ENCODE measurements around the gene SCN5A.

Gene SCN5A

GRCh38 chr3:38649500-38650247 lies at the start of gene SCN5A:
SCN5A (minus strand) TSS chr3:38649687; CDS start chr3:38633307, 16,380 bp downstream.
- peak; percentile 39 for DNase-seq (ENCODE audit: low spot score)

DNA sequence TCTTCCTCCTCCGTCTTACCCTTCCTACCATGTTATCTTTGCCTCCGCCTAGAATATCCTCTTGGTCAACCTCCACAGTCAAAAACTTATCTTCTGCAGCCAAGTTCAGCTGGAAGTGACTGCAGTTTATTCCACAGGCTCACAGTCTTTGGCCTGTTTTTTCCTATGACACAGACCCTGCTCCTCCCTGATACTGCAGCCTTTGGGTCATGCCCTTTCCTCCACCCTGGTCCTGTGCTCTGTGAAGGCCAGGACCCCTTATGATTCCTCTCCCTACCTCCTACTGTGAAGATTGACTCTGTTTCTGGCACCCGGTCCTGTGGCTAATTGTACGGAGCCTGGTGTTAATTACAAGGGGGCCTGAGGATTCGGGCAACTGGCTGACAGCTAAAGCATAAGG lies 49.3 kb upstream of the SCN5A start:
- no peak for DNase-seq (ENCODE audit: low spot score)

- DNase-seq (ENCODE audit: low spot score), result no peak
These were observed 48.6 kb upstream of the SCN5A start for GRCh38 chr3:38698061-38698460.

DNA sequence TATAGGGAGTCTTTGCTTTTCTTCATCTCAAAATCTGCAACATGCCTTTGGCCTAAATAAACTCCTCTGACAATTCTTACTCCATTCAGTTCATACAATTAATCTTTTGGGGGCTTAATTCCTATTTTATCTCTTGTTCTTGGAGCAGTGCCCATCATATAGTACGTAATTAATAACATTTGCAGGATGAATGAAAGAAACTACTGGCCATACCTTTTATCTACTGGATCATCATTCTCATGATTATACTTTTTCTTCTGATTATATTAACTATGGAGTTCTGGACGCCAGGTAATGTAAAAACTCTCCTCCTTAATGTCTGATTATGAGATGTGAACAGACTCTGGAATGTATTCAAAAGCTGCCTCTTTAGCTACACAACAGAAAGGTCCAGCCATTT lies 46.5 kb upstream of the SCN5A start:
- no peak for DNase-seq (ENCODE audit: low spot score)

- no peak for DNase-seq (ENCODE audit: low spot score)
These were observed 40.7 kb upstream of the SCN5A start for GRCh38 chr3:38690185-38690584.

GRCh38 chr3:38689774-38690173 lies 40.3 kb upstream of the SCN5A start:
- DNase-seq (ENCODE audit: low spot score), result no peak

GRCh38 chr3:38689346-38689745 lies 39.9 kb upstream of the SCN5A start:
- no peak for DNase-seq (ENCODE audit: low spot score)

DNA sequence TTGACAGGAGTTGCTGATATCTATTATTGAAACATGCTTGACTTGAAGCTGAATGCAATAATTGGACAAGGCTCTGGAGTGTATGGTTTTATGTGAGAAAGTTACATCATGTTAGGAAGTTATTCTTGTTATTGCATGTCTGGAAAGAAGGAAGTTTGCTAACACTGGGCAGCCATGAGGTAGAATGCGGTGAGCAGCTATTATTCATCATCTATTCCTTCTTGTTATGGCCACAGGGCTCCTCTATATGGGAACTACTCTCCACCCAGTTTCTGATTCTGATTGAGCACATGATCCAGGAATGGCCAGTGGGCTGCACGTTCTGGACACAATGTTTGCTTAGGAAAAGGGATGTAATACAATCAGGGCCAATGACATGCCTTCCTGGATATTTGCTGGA lies 37.8 kb upstream of the SCN5A start:
- DNase-seq (ENCODE audit: low spot score), result no peak

GRCh38 chr3:38684546-38684945 lies 35.1 kb upstream of the SCN5A start:
- DNase-seq (ENCODE audit: low spot score), result no peak

DNA sequence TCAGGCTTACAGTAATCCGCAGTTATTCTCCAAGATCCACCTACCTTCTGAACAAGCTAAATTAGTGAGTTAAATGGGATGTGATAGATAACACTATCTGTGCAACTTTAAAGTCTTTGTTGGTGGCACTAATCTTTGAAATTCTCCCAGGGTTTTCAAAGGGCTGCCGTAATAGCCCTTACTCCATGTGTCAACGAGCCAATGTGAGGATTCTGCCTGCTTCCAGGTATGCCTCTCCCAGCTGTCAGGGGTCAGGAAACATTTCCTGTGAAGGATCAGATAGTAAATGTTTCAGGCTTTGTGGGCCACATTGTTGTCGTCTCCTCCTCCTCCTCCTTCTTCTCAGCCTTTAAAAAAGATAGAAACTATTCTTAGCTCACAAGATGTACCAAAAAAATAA lies 20.2 kb upstream of the SCN5A start:
- DNase-seq (ENCODE audit: low spot score), result no peak

GRCh38 chr3:38662544-38662943 lies 13.1 kb upstream of the SCN5A start:
- no peak for DNase-seq (ENCODE audit: low spot score)

GRCh38 chr3:38658841-38659240 lies 9.4 kb upstream of the SCN5A start:
- no peak for DNase-seq (ENCODE audit: low spot score)

DNA sequence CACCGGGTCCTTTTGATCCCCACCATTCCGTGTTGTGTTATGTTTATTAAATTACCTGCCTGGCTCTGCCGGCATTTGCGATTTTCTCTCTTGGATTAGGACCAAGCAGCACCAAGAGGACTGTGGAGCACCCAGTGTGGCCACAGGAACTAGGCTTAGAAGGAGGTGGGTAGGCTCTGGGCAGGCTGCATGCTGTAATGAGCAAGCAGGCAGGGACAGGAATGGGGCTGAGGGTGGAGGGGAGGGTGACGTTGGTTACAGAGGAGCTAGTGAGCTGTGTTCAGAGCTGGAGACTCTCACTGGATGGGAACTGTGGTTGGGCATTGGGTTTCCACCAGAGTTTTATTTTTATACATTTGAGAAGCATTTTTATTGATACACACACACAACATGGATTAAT lies 7.9 kb upstream of the SCN5A start:
- no peak for DNase-seq (ENCODE audit: low spot score)

DNA sequence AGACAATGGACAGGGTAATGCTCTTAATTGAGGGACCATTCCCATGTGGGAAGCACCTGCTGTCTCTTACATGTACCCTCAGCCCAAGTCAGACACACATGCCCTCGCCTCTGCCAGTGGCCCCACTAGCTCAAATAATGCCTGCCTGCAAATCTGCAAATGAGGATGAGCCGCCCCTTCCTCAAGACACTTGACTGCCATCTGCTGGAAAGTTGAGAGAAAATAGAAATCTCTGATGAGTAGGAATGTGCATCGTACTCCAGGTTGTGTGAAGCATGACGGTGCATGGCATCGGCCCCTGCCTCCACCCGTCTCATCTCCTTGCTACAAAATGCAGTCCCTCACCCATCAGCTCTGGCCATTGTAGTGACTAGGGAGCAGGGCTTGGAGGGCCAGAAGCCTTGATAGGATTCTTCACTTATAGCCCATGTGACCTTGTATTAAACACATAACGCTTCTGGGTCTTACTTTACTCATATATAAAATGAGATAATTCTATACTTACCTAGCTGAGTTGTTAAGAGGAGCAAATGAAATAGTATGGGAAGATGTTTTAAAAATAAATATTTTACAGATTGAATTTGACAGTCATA lies 6.3 kb upstream of the SCN5A start:
- DNase-seq (ENCODE audit: low spot score), result peak; percentile 42

GRCh38 chr3:38653685-38654537 lies 4.4 kb upstream of the SCN5A start:
- no peak for DNase-seq (ENCODE audit: low spot score)

- DNase-seq (ENCODE audit: low spot score), result no peak
These were observed 3.4 kb upstream of the SCN5A start for GRCh38 chr3:38652934-38653333.

GRCh38 chr3:38651153-38651789 lies 1.8 kb upstream of the SCN5A start:
- peak; percentile 77 for DNase-seq (ENCODE audit: low spot score)

DNA sequence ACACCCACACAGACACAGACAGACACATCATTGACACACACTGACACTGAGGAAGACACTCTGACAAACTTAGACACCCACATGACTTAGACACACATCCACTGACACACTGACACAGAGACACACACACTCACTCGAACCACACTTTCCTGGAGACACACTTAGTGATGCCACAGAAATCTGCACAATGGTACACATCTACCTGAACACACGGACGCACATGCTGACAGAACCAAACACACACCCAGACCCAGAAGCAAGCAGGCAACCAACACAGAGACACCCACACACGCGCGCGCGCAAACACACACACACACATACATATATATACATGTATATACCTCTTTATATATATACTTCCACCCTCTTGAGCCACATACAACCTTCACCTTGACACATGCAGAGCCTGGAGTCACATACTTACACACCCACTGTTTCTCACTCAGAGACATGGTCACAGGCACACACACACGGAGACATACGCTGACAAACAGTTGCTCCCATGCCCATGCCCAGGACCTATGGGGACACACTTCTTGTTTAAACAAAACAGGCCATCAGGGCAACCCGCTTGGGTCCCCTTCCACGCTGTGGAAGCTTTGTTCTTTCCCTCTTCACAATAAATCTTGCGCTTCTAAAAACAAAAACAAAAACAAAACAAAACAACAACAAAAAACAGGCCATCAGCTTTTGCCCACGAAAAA lies 913 bp upstream of the SCN5A start:
- DNase-seq (ENCODE audit: low spot score), result peak; percentile 6

GRCh38 chr3:38648659-38649499 lies 608 bp downstream of the SCN5A start:
- no peak for DNase-seq (ENCODE audit: low spot score)

DNA sequence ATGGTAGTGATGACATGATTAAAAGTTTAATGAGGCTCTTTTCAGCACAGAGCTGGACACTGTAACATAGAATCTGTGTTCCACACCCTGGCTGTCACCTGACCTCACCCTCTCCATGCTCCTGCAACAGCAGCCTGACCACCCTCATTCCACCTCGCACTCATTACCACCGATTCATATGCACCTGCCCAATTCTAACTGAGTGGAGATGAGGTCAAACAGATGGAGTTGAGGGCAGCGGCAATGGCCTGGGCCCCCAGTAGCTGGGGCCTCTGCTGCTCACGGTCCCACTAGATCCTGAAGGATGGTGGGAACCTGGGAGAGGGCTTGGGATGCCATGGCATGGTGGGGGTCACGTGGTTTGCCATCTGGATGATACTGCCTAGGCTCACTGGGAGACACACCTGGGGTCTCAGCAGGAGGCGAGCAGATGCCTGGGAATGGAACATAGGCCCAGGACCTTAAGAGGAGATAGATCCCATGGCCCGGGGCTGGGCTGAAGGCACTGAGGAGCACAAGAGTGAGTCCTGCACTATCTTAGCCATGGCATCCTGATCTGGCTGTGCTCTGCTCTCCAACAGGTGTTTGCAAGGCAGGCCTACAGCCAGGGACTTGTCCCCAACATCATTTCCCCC lies 1.3 kb downstream of the SCN5A start:
- DNase-seq (ENCODE audit: low spot score), result no peak

Measured in CD4-positive, alpha-beta T cell treated with Interleukin-2 at 100 ng/mL for 4 hours (primary cell).